AG04450 (cell line): Measurements from ENCODE around the gene RELL1. TPM values are rescaled to one million over a fixed set of nuclear protein-coding genes. Genes with fewer than 3 reads are reported as not detected.

ENCODE experiments used
- CTCF ChIA-PET: fragments of 300-600, 350-600 bp; formaldehyde crosslinking; extraction: SDS; loops from one replicate; lab custom pipeline; 2022; ENCODE audit warnings: antibody characterized with exemption, inconsistent platforms; lab: Charles Lee
- POLR2A ChIA-PET: fragments of 350-600 bp; formaldehyde crosslinking; extraction: SDS; loops from one replicate; lab custom pipeline; 2021; ENCODE audit warnings: antibody characterized with exemption, inconsistent platforms; lab: Yijun Ruan, JAX
- DNase-seq: peaks from one replicate; pipeline ENCODE4 v3.0.0-alpha.2; 2011; ENCODE audit warnings: low read depth, low spot score
- H3K27ac ChIP-seq: one replicate; pipeline ENCODE4 v1.5.1; 2012; ENCODE audit warnings: low read depth, low read length, control low read depth
- H3K27me3 ChIP-seq: one replicate; pipeline ENCODE4 v1.6.0; 2012; ENCODE audit warnings: low read length; ENCODE audit not compliant: control insufficient read depth, insufficient read depth
- H3K4me3 ChIP-seq: 2 replicates; pipeline ENCODE4 v1.5.1; 2011; ENCODE audit warnings: mild to moderate bottlenecking, low read depth, low read length, control low read depth
- H3K9me3 ChIP-seq: 2 replicates; pipeline ENCODE4 v1.5.1; 2012; ENCODE audit warnings: low read length; ENCODE audit not compliant: control insufficient read depth, insufficient read depth
- CTCF ChIP-seq: IDR thresholded peaks from 2 replicates; pipeline ENCODE4 v1.5.1; 2011; ENCODE audit warnings: low read depth, low read length, control low read depth, inconsistent platforms
- polyA plus RNA-seq: library from polyadenylated mRNA; depleted of rRNA; stranded (reverse); fragments of >200 nt; gene quantifications from 2 replicates; pipeline ENCODE4 v1.2.3, GENCODE V29; 2011

RELL1 gene
- polyA plus RNA-seq, 1 experiment: 9.2 TPM

GRCh38 chr4:37595875-37596680 lies 90.1 kb downstream of the RELL1 start:
- H3K27me3 ChIP-seq: no peaks in the 10 kb centered on the region
- DNase-seq: no peak
- H3K4me3 ChIP-seq: no peak overlapping the region
- no peak for TF ChIP-seq CTCF
- ChIA-PET POLR2A (no interaction called here), CTCF (interaction anchor here (1.0 kb wide), 1 partner anchor 206 kb away, joined by 3 read pairs; no protein-coding TSS in a partner anchor)
- H3K9me3 ChIP-seq: no peaks in the 10 kb centered on the region
- H3K27ac ChIP-seq: no peak overlapping the region

GRCh38 chr4:37594099-37594498 lies 92.1 kb downstream of the RELL1 start:
- Histone ChIP-seq H3K9me3 (no peaks in the 10 kb centered on the region; the same call in 1 of the 2 replicates), H3K4me3 (no peak overlapping the region), H3K27ac (no peak overlapping the region), H3K27me3 (no peaks in the 10 kb centered on the region)
- POLR2A ChIA-PET: interaction anchor here (0.6 kb wide), 1 partner anchor 391 kb away, joined by 4 read pairs; no protein-coding TSS in a partner anchor
- CTCF ChIA-PET: interaction anchor here (1.8 kb wide), 1 partner anchor 9 kb away, joined by 11 read pairs; no protein-coding TSS in a partner anchor
- TF ChIP-seq CTCF: no peak
- no peak for DNase-seq

- TF ChIP-seq CTCF: no peak
- Histone ChIP-seq H3K27me3 (no peaks in the 10 kb centered on the region), H3K9me3 (no peaks in the 10 kb centered on the region; the same call in 1 of the 2 replicates), H3K27ac (no peak overlapping the region), H3K4me3 (no peak overlapping the region)
- POLR2A ChIA-PET: no interaction called here
- CTCF ChIA-PET: interaction anchor here (2.1 kb wide), 1 partner anchor 12 kb away, joined by 10 read pairs; no protein-coding TSS in a partner anchor
- no peak for DNase-seq
Observed at GRCh38 chr4:37591349-37591748, 94.8 kb downstream of the RELL1 start.

GRCh38 chr4:37590016-37590415 lies 96.2 kb downstream of the RELL1 start:
- ChIA-PET POLR2A (no interaction called here), CTCF (interaction anchor here (1.3 kb wide), 1 partner anchor 13 kb away, joined by 3 read pairs; no protein-coding TSS in a partner anchor)
- no peaks in the 10 kb centered on the region; the same call in 1 of the 2 replicates for H3K9me3 ChIP-seq
- no peak for TF ChIP-seq CTCF
- DNase-seq: no peak
- H3K4me3 ChIP-seq: no peak overlapping the region
- H3K27me3 ChIP-seq: no peaks in the 10 kb centered on the region
- H3K27ac ChIP-seq: no peak overlapping the region

DNA sequence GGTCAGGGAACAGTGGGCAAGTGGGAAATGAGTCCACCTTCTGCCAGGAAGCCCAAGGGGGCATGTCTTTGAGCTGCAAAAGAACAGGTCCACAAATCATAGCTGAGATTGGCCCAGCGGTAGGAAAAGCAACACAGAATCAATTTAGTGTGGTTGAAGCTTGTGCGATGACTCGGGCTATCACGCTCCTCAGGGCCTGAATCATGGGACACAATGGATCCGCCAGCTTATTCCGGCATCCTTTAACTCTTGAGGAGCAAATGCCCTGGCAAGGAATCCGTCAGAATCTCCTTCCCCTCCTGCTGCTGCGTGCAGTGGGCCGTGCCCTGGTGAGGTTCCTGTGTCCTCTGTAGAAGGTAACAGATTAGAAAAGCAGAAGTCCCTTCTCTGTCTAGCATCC lies 98.0 kb downstream of the RELL1 start:
- ChIA-PET POLR2A (no interaction called here), CTCF (no interaction called here)
- no peaks in the 10 kb centered on the region; the same call in 1 of the 2 replicates for H3K9me3 ChIP-seq
- TF ChIP-seq CTCF: no peak
- no peak overlapping the region for H3K4me3 ChIP-seq
- DNase-seq: no peak
- no peaks in the 10 kb centered on the region for H3K27me3 ChIP-seq
- no peak overlapping the region for H3K27ac ChIP-seq
